Cardiac septum (tissue), 1 donor: ENCODE results near the gene TIMP2. TPM values are rescaled to one million over a fixed set of nuclear protein-coding genes. Genes with fewer than 3 reads are reported as not detected.
"Not testable (repeated sequence)": the region's sequence is repeated elsewhere in the genome, so short reads cannot be mapped to it uniquely, and the experiment has no call there.

ENCODE experiments used
- DNase-seq: peaks from one replicate; pipeline ENCODE4 v3.0.0-alpha.2; 2020; ENCODE audit warnings: low spot score
- intact Hi-C: fragments of 100-400 bp; cut with DNase I; formaldehyde crosslinking; loops from one replicate; pipeline ENCODE4 v1.14.0; 2022
- total RNA-seq: library from RNA; stranded (reverse); fragmentation: NEBNext Ultra II Directional; extraction: Animal tissue kit (Norgen Biotek cat#: 25700); gene quantifications from one replicate; pipeline ENCODE4 v1.2.1, GENCODE V29; 2021
- donor health status: DM: no; HTN: no; CAD: no.

Gene TIMP2
- total RNA-seq, 1 donor from 2014 or later = 95.5 TPM

DNA sequence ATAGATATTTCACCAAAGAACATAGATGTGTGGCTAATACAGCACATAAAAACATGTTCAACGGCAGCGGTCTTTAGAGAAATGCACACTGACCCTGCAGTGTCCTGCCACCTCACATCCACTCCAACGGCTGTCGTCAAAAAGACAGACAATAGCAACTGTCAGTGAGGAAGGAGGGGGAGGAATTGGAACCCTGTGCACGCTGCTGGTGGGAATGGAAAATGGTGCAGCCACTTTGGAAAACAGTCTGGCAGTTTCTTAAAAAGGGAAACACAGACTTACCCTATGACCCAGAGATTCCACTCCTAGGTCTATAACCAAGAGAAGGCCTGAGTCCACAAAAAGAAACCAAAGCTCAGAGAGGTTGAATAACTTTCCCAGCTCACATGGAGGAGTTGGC lies 29.9 kb downstream of the TIMP2 start:
- intact Hi-C loops = no loop called here

DNA sequence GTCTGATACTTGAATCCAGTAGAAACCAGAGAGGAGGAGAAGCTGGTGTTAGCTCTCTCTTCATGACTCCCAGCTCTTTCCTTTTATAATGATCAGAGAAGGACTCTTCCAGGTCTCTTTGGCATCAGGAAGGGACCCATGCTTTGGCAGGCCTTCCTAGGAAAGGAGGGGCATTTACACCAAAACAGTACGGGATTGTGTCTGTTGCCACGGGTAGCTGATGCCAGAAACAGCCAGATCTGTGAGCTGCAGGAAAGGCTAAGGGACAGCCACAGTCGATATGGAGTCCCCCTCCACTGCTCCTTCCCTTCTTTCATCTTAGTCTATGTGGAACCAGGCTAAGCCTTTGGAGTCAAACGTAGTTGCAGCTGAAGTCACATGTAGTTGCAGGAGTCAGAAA lies 31.5 kb downstream of the TIMP2 start:
- intact Hi-C loops = no loop called here
- DNase-seq = no peak

More for the DNA sequence above, 29.9 kb downstream of the TIMP2 start:
- no peak for DNase-seq

DNA sequence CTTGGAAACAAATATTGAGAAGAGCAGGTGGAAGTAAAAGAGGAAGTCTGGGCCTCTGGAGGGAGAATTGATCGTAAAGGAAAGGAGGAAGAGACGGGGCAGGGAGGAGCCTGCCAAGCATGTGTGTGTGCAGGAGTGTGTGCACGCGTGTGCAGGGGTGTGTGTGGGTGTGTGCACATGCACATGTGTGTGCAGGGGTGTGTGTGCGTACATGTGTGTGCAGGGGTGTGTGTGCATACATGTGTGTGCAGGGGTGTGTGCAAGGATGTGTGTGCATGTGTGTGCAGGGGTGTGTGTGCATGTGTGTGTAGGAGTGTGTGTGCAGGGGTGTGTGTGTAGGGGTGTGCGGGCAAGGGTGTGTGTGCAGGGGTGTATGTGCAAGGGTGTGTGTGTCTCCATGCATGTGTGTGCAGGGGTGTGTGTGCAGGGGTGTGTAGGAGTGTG lies 32.2 kb downstream of the TIMP2 start:
- intact Hi-C loops = no loop called here
- no peak for DNase-seq

DNA sequence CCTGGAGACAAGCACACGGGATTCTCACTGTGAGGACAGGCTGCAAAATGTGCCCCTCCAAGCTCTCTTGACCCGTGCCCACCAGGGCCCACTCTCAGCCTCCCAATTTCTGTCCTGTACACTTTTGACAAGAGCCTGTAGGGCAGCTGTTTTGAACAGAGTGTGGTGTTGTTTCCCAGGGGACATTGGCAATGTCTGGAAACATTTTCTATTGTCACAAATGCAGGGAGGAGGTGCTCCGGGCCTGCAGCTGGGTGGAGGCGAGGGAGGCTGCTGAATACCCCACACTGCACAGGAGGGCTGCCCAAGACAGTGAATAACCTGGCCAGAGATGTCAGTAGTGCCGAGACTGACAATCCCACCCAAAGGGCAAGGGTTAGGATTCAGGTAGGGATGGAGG lies 32.7 kb downstream of the TIMP2 start:
- no peak for DNase-seq
- intact Hi-C loops = no loop called here

DNA sequence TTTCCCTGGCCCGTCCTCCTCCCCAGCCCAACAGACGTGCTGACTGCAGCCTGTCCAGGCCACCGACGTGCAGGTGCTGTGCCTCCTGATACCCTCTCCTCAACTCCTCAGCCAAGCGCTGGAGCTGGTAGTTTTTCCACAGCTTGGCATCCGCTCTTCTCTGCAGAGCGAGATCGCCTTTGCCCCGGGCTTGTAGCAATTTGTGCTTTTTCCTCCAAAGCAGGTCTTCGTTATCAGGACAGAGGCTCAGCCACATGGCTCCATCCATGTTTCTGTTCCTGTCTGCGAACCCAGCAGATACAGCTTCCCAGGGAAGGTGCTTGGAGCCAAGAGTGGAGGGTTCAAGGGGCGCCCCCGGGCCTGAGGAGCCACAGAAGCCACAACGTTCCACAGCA lies 33.1 kb downstream of the TIMP2 start:
- intact Hi-C loops = no loop called here
- DNase-seq = no peak

DNA sequence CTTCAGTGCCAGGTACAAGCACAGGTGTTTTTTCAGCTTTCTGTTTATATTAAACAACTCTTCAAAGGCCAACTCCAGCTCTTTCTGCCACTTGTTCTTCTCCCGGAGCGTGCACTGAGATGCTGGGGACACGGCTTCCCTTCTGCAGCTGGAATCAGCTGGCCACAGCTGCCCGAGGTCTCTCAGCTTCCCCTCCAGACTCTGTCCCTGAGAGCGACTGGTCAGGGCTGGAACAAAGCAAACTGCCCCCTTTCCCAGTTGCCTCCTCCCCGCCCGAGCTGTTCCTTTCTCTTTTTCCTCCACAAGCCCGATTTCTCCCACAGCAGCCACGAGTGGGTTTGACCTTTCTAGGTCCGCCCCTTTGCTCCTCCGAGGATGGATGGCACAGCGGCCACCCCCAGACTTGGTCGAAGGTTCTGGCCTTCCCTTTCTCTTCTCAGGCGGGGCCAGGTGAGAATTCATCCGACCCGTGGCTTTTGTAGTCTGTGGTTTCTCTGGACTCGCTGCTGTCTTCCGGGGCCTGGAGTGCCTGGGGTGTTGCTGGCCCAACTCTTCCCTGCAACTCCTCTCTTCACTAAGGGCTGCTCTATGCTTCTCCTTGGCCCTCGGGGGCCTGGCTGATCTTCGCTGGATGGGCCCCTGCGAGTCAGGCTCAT lies 33.7 kb downstream of the TIMP2 start:
- DNase-seq = no peak
- intact Hi-C loops = no loop called here

DNA sequence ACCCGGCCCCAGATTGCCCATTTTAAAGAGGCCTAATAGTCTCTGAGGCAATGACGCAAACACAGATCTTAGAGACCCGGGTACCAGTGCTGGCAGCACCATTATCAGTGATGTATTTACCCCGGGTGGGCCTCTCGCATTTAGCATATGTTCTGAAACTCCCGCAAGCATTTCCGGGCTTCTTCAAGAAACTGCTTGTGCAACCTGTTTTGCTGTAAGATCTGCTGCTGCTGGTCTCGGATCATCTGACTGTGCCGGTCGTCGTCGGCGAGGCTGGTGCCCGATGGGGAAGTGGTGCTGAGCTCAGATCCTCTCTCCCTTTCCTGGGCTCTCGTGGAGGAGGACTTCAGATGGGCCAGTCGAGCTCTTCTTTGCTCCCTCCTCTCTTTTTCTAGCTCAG lies 34.7 kb downstream of the TIMP2 start:
- peak; percentile 93 for DNase-seq
- intact Hi-C loops = no loop called here

DNA sequence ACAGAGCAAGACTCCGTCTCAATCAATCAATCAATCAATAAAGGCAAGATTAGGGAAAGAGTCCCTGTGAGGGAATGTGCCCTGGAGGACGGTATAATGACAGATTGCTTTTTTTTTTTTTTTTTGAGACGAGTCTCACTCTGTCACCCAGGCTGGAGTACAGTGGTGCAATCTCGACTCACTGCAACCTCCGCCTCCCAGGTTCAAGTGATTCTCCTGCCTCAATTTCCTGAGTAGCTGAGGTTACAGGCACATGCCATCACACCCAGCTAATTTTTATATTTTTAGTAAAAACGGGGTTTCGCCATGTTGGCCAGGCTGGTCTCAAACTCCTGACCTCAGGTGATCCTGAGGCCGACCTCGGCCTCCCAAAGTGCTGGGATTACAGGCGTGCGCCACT lies 35.1 kb downstream of the TIMP2 start:
- intact Hi-C loops, DNase-seq: not testable (repeated sequence)

DNA sequence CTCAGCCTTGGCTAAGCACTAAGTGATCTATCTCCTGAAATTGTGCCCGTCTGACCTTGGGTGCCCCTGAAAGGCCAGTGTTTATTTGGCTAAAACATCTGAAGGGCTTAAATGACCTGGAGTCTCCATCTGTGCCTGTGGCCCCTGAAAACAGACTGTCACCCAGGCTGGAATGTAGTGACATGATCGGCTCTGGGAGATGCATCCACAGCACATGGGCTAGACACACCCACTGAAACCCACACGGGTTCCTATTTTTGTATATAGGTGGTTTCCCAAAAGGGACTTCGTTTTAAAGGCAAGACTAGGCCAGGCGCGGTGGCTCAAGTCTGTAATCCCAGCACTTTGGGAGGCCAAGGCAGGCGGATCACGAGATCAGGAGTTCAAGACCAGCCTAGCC lies 35.7 kb downstream of the TIMP2 start:
- no peak for DNase-seq

DNA sequence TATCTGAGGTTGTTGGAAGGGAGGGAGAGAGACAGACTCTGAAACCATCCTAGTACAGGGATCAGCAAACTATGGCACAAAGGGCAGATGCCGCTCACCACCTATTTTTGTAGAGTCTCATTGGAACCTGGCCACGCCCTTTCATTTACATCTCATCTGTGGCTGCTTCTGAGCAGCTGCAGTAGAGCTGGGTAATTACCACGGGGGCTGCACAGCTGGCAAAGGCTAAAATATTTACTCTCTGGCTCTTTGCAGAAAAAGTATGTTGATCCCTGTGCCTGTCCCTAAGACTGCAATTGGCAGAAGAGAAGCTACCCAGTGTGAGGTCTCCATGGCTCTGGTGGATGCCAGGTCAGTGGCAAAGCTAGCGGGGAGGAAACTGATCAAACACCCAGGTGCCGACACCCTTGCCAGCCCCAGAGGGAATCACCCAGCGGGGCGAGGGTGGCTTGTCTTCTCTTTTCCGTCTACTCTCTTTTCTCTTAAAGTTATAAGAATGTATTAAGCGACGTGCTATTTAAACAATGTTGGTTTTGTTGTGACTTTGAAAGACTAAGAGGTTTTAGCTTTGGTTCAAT lies 36.2 kb downstream of the TIMP2 start:
- DNase-seq = no peak
- intact Hi-C loops = no loop called here

More for the DNA sequence above, 35.7 kb downstream of the TIMP2 start:
- intact Hi-C loops = no loop called here

DNA sequence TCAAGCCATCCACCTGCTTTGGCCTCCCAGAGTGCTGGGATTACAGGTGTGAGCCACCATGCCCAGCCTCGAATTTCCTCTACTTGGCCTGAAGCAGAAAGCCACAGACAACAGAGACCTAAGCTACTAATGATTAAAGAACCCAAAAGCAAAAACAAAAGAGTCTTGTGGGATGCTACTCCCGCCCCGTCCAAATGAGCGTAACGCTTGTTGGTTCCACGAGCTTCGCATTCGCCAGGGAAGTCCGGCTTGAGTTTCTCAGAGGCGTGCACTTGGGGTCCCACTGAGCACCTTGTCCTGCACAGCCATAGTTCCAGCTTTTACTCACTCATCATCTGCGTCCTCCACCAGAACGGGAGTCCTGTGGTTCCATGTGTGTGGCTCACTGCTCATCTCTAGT lies 38.2 kb downstream of the TIMP2 start:
- intact Hi-C loops = no loop called here

DNA sequence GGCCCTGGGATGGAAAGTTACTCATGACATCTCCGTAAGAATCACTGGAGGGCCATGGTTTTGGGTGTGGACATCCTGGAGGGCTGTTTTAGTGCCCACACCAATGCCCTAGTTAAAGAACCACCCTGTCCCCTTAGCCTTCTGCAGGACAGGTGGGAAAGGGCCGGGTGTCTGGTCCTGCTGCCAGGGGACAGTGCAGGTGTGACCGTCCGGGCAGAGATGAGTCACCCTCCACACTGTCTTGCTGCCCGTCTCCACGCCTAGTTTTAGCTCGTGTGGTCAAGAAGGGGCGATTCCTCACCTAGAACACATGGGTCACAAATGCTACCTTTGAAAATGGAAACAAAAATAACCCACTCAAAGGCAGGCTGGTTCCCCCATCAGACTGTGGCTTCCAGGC lies 39.2 kb downstream of the TIMP2 start:
- DNase-seq = no peak
- intact Hi-C loops = no loop called here

More for the DNA sequence above, 38.2 kb downstream of the TIMP2 start:
- no peak for DNase-seq

DNA sequence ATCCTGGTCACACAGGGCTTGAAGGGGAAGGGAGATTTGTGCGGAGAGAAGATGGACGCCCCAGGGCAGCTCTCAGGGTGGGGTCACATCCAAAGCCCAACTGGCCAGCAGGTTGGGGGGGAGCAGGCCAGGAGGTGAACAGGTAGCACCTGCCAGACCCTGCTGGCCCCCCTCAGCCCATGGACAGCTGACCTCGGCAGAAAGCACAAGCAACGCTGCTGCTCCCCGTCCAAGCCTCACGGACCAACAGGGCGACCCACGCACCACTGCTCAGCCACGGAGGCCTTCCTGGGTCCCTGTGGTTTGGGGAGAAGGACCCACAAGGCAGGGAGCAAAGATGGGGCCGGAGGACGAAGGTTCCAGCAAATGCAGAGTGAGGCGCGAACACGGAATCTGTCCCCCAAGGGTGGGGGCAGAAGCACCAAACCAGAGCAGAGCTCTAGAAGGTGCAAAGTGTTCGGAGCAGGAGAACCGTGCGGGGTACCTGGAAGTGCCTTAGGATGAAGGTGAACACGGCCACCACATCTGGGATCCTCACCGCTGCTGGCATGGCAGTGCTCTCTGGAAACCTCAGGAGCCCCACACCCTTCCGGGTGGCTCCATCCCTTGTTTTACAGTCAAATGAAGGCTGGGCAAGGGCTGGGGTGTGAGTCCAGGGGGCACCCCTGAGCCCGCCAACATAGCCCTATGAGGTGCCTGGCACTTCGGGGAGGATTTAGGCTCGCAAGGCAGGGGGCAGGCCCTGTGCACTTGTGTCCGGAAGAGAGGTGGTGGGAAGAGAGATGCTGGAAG lies 40.1 kb downstream of the TIMP2 start:
- no peak for DNase-seq
- intact Hi-C loops = loop anchor here (5.0 kb wide), 1 partner anchor 47 kb away; no protein-coding TSS in a partner anchor

DNA sequence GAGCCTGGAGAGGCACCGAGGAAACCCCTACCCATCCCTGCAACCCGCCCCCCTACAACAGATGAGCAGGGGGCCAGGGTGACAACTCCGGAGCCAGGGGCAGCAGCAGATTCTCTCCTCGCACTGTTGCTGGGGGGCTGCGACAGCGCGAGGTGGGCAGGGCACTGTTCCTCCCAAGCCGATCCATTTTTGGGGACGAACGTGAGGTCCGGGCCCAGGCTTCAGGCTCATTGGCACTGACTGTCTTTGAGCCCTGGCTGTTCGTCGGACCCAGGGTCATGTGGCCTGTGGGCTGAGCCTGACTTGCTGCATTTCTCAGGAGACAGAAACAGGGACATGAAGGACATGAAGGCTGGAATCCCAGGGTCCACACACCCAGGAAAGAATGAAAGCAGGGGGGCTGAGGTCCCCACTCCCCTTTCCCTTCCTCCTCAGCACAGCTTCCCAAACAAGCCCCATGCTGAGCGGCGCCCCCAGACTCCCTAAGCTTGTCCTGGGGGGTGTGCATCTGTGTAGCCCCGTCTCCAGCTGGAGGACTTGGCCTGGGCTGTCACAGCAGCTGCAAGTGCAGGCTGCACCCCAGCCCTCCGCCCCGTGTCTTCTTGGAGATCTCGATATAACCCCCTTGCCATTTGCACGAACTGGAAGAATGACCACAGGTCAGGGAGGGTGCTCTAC lies 40.9 kb downstream of the TIMP2 start:
- DNase-seq = no peak
- intact Hi-C loops = loop anchor here (5.0 kb wide), 1 partner anchor 48 kb away; no protein-coding TSS in a partner anchor

DNA sequence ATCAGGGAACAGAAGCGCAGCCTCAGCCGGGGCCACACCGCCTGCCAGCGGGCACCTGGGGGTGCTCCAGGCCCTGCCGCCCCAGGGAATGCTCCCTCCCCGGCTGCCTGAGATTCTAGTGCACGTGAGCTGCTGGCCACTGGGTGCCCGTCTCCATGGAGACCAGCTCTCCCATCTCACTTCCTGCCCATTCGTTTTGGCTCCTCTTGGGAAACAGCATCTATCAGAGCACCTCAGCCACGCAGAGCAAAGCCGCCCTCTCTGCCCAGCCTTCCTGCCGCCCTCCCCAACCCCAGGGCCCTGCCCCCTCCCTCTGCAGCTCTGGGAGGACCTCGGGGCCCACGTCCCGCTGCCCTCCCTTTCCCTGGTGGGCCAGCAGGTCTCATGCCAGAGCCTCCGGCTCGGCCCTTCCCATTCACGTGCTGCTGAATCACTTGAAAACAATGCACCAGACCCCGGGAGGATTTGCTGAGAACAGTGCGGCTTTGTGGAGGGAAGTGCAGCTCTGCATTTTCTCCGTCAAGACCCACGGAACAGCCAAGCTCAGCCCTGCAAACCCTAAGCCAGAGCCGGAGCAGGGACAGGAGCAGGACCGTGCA lies 41.6 kb downstream of the TIMP2 start:
- peak; percentile 88 for DNase-seq
- intact Hi-C loops = loop anchor here (5.0 kb wide), 1 partner anchor 49 kb away; no protein-coding TSS in a partner anchor

DNA sequence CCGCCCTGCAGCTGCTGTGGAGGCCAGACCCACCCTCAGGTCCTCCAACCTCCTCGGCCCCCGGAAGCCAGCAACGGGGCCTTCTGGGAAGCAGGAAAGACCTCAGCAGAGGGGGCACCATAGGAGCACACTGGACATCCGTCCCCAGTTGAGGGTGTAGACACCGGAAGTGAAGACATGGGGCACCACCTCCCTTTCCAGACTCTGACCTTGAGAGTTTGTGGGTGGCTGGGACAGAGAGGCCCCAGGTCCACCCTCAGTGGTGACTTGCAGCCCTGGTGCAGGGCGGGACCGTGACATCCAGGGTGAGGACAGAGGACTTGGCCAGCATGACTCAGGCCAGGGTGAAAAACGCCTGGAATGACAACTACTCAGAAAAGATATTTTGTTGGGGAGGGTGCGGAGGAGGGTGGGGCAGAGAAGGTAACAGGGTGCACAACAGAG lies 42.1 kb downstream of the TIMP2 start:
- peak; percentile 91 for DNase-seq
- intact Hi-C loops = loop anchor here (5.0 kb wide), 1 partner anchor 49 kb away; no protein-coding TSS in a partner anchor

DNA sequence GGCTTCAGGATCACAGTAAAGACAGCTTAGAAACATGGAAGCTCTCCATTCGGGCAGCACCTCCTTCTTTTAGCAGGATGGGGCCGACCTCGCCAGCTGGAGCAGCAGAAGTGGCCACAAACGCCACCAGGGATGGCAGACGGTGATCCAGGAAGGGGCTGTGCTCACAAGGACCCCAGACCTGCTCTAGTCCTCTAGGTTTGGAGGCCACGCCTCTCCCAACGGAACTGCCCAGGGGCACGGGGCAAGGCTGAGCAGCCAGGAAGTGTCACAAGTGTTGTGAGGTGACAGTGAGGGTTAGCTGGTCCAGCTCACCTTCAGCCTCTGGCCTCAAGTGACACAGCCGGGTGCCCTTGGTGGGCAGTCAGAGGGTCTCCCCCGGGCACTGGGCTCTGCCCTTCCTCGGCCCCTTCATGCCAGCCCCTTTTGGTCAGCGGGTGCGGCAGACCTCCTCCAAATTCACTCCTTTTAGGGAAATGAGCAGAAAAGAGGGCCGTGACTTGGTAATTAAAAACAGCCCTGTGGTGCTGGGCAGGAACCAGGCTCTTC lies 42.6 kb downstream of the TIMP2 start:
- peak; percentile 93 for DNase-seq
- intact Hi-C loops = loop anchor here (5.0 kb wide), 1 partner anchor 50 kb away; no protein-coding TSS in a partner anchor

DNA sequence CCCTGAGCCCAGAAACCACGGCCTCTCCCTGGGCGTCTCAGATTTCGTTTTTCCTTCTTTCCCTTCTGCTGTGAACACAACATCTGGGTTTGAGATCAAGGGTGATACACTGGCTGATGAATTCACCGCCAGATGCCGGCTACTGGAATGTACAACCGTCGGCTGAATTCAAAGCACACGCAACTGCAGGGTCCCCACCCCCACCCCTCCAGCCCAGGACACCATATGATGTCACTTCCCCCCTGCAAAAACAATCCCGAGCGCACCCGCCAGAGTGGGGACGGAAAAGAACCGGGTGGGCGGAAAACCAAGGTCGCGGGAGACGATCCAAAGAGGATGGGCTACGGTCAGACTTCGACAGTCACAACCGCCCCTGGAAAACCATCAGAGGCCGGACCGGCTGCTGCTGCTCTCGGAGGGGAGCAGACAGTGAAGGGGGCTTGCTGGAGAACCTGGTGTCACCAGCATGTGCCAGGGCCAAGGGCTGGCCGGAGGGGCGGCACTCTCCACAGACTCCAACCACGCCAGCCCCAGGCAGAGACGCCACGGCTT lies 45.5 kb downstream of the TIMP2 start:
- intact Hi-C loops = loop anchor here (5.0 kb wide), 1 partner anchor 53 kb away; no protein-coding TSS in a partner anchor
- DNase-seq = peak; percentile 89
